GM21576 (cell line): Measurements from ENCODE around the gene TRIM9.

Experiments
- ATAC-seq: cut with Tn5 transposase; IDR thresholded peaks from one replicate; pipeline ENCODE4 v1.9.1; 2021; ENCODE audit warnings: mild to moderate bottlenecking, moderate library complexity; ENCODE audit not compliant: unreplicated experiment

Gene TRIM9

DNA sequence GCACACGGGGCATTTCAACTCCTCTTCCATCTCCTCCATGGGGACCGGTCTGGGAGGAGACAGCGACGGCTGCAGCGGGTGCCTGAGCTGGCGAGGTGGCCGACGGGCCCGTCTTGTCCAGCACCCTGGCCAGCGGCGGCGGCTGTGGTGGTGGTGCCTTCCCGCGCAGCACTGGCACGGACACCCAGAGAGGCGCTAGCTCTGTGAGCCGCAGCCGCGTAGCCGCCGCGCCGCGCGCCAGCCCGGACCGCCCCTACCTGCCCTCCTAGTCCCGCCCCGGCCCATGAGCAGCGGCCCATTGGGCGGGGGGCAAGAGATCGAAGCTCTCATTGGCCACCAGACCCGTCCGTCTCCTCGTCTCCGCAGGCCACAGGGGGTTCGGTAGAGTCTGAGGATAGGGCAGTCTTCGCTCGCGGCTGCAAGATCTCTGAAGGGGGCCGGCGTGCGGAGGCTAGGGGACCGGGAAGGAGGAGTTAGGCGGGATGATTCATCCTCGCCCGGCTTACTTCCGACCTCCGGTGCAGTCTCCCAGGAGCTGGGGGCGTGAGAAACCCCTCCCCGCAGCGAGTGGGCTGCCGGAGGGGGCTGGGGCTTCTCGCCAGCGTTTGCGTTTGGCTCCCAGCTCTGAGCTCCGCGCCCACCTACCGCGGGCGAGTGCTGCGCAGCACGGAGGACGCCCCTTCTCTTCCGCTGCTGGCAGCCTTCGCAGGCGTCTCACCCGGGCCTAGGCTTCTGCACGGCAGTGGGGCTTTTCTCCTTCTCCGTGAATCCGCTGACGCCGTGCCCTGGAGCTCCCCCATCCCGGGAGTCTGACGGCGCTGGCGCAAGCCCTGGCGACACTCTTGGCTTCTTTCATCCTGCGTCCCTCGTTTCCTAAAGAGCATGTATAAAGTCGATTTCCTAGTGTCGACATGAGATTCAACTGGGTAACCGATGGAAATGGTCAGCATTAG, at the start of gene TRIM9:
TSS of gene TRIM9 (minus strand) at position 205 of the 953 bp plus-strand sequence. CDS start at position 39, 166 bp downstream.
- ATAC-seq, result peak; percentile 98

DNA sequence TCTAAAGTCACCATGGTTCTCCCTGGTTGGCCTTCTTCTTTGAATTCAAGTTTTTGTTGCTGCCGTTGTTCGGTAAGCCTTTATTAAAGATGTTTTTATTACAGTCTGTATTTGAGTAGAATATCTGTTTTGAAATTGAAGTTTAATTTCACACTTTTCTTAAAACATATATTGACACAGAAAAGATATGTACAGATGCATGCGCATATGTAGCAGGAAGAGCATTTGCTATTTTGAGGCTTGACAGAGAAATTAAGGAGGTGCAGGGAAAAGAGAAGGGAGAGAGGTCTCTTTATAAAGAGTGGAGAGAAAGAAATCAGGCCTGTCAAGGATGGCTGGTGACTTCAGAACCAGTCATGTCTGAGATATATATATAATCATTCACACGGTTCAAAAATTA, 46.0 kb upstream of the TRIM9 start:
- no peak for ATAC-seq

DNA sequence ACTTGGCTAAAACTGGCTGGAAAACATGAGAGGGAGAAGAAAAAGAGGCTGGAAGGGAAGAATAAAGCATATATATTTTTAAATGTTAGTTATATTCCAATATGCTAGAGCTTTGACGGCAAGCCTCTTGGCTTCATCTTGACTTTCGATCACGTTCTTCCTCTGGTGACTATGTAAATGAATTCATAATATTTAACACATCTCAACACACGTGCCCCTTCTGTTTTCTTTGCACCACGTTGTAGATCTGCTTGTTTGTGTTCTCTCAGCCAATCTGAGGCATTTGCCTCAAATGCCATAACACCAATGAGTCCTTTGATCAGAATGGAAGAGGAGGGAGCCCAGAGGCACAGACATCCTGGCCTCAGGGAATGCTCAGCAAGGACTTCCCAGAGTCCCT, 45.4 kb upstream of the TRIM9 start:
- ATAC-seq, result no peak

DNA sequence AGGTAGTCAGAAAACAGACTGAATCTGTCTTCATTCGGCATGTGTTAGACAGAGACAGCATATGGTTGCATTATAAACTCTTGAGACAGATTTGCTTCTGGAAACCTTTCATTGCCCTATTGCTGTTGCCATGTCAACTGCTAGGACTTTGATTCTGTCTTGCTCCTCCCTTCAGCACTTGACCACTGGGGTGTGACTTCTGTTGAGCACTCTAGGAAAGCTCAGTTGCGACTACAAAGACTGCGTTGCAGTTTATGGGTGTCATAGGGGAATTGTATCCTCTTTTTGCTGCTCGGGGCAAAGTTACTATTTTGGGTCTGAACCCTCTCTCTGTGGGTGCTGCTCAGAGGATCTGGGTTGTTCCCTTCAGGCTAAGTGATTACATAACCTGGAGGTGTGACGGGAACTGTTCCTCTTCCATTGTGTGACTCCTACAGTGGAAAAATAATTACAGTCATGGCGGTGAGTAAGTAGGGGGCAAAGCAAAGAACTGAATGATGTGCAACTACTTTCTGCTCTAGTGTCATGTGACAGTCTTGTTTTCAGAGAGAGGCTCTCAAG, 44.3 kb upstream of the TRIM9 start:
- no peak for ATAC-seq

DNA sequence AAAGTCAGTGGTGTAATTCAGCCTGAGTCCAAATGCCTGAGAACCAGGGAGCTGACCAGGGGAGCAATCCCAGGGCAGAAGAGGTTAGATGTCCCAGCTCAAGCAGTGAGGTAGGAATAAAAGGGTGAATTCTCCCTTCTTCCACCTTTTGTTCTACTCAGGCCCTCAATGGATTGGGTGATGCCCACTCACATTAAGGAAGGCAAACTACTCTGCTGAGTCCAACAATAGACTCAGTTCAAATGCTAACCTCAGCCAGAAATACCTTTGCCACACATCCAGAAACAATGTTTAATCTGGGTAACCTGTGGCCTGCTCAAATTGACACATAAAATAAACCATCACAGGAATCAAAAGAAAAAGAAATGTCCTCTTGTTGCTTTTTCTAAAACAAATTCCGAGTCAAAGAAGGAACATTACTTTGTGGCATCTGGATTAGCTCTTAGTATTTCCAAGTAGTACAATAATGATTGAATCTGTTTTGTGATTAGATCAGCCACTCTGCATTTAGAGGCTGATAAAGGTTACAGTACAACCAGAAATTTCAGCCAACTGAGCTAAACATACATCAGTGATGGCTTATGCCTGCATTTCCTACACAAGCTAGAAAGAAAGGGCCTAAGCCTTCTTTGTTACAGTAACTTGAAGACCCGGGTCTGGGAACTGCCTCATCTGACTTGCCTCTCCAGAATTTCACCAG, 43.6 kb upstream of the TRIM9 start:
- ATAC-seq, result no peak

DNA sequence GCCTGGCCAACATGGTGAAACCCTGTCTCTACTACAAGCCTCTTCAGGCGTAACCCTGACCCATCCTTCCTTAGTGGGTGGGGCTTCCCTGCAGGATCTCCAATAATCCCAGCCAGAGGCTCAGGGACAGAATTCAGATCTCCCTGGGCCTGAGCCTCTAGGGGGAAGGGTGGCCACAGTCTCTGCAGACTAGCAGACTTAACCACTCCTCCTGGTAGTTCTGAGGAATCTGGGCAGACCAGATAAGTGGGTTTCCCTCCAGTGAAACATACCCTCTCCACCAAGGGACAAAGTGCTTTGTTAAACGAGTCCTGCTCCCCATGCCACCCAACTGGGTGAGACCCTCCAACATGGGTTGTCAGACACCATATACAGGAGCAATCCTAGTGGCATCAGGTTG, 36.6 kb upstream of the TRIM9 start:
- ATAC-seq, result no peak

DNA sequence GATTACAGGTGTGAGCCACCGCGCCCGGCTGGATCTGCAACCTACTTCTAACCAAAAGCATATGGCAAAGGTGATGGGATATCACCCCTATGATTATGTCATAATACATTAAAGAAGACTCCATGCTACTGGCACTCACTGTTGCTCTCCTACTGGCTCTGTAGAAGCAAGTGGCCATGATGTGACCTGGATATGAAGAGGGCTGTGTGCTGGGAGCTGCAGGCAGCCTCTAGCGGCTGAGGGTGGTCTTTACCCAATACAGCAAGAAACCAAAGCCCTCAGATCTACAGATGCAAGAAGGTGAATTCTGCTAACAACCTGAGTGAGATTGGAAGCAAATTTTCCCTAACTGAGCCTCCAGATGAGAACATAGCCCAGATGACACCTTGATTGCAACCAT, 34.2 kb upstream of the TRIM9 start:
- no peak for ATAC-seq

DNA sequence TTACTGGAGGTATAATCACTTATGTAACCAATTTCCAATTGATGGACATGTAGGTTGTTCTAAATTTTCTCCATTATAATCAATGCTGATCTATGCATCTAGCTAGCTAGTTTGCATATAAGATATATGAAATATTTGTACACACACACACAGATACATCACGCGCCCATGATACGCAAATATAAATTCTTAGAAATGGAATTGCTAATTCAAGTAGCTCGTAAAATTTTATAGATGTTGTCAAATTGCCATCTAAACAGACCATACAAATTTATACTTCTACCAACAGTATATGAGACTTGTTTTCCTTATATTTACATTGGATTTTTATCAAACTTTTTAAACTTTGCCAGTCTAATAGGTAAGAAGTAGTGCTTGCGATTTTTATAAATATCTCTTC, 29.1 kb upstream of the TRIM9 start:
- ATAC-seq, result no peak

DNA sequence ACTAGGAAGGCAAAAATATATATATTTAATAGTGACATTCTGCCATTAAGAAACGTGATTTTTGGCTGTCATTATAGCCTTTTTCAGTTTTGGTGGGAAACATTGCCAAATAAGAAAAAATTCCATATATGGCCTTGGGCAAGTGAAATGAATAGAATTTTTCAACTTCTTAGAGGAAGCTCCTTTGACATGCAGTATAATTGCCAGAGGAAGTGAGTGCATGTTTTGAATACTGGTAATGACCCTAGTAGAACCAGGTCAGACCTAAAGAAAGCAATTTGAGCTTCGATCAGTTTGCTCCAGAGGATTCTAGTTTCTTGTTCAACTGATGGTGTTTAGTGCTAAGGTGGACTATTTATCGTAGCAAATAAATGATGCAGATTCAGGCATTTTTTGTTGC, 26.2 kb upstream of the TRIM9 start:
- no peak for ATAC-seq

DNA sequence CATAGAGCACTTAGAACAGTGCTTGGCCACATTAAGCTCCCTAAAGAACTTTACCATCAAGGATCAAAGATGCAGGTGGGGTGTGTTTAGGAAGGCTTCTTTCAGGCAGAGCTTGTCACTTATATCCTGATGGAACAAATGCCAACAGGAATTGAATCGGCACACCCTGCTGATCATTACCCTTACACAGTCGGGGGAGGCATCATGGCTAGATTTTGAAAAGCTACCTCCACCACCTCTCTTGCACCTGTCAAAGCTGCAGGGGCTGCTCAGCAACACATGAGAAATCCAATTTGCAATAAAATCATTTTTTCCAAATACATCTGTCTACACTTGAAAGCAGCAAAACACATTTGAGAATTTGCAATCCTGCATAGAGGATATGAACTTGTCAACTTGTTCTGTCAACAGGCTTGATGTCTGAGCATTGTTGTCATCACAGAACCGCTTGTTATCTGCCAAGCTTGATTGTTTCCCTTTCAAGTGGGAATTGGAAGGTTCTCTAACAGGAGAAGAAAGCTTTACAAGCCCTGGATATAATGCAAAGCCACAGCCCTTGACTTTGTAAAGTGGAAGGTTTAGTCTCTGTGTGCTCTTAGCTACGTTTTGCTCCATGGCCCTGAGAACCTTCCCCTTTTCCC, 24.6 kb upstream of the TRIM9 start:
- no peak for ATAC-seq

DNA sequence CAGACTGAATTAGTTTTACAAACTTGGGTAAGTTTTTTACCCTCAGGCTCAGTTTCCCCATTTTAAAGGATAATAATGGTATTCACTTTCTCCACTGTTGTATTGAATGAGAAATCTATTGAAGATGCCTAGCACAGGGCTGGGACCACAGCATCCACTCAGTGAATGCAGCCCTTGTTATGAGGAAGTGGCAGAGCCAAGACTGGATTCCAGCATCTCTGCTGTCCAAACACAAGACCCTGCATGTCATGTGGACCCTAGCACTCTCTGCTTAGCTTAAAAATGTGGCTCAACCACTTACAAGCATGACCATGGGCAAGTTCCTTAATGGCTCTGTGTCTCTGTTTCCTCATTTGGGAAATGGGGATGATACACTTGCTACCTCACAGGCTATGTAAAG, 24.1 kb upstream of the TRIM9 start:
- no peak for ATAC-seq

DNA sequence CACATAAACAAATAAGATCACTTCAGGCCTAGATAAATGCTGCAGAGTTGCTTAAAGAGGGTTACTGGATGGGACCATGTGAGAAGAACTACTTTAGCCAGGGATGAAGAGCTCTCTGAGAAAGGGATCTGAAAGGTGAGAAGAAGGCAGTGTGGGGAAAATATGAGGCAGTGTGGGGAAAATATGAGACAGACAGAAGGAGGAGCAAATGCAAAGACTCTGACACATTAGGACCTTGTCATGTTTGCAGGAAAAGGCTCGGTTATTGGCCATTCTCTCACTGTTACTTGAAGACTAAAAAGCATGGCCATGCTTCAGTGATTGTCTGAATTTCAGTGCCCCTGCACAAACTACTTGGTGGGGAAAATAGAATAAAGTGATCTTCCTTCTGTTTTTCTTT, 22.7 kb upstream of the TRIM9 start:
- no peak for ATAC-seq

DNA sequence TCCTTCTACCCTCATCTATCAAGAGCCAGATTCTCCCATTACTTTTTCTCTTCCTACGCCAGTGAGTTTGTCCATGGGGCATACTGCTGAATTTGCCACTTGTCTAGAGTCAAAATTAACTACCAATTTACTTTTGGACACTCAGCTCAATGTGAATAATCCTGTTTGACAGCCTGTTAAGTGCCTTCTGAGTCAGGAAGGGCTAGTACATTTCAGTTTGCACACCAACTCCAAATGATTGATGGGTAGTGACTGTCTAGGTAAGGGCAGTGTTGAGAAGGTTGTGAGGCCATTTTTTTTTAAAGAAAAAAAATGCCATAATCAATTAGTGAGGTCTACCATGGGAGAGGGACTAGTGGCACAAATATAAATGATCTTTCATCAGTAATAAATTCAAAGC, 21.8 kb upstream of the TRIM9 start:
- ATAC-seq, result no peak

DNA sequence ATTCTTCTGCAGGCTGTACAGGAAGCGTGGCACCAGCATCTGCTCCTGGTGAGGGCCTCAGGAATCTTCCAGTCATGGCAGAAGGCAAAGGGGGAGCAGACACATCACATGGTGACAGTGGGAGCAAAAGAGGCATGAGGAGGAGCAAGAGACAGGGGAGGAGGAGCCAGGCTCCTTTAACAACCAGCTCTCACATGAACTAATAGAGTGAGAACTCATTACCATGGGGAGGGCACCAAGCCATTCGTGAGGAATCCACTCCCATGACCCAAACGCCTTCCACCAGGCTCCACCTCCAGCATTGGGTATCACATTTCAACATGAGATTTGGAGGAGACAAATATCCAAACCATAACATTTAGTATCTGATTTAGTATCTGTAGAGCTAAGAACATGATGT, 14.7 kb upstream of the TRIM9 start:
- no peak for ATAC-seq

DNA sequence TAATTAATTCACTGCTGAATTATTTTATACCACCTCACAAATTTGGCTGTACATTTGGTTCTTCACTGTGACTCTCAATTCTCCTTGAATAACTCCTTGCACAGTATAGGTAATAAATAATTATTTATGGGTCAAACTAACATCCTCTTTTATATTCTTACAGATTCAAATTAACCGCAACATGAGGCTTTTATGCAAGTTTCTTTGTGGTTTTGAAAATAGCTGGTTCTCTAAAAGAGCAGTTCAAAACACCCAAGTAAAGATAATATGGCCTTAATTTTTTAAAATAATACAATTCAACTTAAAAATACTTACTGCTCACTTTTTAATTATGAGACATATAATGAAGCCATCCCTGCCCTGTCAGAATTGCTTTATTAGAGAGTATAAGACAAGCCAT, 12.9 kb upstream of the TRIM9 start:
- no peak for ATAC-seq

DNA sequence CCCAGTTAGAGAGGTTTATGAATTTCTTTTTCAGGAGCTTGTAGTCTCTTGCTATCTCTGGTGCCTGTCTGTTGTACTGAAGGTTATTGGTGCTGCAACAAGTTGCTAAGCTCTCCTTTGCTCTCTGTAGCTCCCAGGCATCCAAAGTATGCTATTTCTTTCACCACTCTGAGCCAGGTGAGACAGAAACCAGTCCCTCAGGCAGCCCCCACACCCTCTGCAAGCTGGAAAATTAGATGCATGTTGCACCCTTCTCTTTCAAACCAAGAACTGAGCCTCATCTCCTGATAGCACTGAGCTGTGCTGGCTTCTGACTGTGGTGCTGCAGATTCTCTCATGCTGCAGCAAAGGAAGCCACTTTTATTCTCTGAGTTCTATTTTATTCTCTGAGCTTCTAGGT, 9.6 kb upstream of the TRIM9 start:
- no peak for ATAC-seq

DNA sequence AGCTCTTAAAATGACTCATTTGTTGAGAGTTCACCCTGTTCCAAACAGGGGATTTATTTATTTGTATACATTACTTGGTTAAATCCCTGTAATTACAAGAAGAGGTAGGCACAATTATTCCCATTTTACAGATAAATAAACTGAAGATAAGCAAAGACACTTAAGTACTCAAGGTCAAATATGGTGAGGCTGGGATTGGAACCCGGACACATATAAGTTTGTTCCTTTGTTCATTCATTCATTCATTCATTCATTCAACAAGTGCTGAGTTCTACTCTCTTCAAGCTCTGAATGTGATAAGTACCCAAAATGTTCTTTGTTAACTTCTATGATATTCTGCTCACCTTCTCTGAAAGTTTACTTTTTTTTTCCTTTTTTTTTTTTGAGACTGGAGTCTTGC, 2.4 kb upstream of the TRIM9 start:
- no peak for ATAC-seq

DNA sequence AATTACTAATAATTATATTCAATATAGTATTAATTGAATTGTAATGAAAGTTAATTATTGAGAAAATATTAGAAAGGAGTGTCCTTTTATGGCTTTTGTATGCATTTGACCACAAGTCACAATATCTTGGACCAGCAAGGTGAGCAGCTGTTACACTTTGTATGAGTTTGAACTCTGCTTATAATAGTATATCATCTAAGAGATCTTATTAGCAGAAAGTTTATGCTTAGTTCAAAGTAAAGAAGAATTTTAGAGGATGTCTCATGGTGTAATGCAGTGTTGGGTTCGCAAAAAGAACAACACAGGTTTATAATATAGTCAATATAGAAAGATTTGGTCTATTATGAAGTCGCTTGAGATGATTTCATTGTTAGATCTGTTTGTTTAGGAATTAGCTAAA, 2.0 kb upstream of the TRIM9 start:
- no peak for ATAC-seq

DNA sequence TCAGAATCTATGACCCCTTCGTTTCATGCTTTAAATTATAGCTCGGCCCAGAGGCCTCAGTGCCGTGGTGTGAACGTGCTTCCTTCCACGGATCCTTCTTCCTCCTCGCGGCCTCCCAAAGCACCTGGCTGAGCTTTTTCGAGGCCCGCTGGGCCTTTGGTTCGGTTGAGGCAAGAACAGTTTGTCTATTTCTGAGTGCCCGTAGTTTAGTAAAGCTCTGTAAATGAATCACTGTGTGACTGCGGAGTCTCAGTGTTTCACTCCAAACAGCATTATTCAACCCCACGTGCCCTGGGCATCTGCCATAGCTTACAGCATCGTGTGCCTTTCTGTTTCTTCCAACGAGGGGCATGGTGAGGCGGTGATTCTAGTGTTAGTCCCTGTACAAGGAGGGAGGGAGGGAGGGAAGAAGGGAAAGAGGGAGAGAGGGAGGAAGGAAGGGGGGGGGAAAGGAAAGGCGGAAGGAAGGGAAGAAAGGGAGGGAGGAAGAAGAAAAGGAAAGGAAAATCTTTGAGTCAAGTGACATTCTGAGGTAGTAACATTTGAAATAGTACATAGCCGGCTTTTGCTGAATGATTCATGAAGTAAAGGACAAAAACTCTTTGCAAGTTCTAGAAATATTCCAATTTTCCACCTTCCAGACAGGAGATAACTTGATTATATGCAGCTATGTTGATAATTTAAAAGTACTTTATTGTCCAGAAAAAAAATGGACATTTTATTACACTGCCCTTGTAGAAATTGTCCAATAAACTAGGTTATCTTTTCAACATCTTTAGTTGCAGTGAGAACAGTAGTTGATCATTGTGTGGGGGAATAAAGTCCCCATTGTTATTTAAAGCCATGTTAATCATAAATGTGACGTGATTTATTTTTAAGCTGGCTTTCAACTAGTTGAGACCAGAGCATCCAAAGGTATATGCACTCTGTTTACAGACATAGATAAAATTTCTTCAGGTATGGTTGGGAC, 1.2 kb upstream of the TRIM9 start:
- no peak for ATAC-seq

DNA sequence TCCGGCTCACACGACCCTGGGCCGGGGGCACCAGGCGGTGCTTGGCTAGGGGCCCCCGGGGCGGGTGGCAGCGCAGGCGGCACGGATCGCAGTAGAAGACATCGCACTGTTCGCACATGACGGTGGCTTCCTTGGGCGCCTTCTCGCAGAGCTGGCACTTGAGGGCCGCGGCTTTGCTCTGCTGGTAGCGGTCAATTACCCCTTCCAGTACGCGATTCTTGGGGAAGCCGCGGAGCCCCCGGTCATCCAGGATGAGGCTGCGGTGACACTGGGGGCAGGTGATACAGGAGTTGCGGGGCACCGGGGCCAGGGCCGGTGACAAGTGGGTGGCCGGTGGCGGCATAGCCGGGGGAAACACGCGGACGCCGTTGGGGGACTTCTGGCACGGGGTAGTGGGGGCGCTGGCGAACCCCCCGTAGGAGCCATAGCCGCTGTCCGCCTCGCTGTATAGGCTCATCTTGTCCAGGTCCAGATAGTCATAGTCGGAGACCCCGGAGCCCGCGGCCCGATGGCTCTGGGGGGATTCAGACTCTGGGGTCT, 553 bp downstream of the TRIM9 start:
- no peak for ATAC-seq
